Activated T-helper 17 cell treated with anti-CD3 and anti-CD28 coated beads, Interleukin-2, amount 50 U/mL, for 72 hours (primary cell): ENCODE results near the gene CDH23. TPM values are rescaled to one million over a fixed set of nuclear protein-coding genes. Genes with fewer than 3 reads are reported as not detected.
A peak's percentile ranks its signal among the peaks of the same experiment; 100 is the strongest.

ENCODE experiments used
- ATAC-seq: fragments of 150-1000 bp; cut with Tn5 transposase; replicated peaks from 2 replicates; pipeline ENCODE4 v1.10.0; 2021; ENCODE audit warnings: mild to moderate bottlenecking, moderate library complexity
- H3K27ac Mint-ChIP-seq: one replicate; pipeline ENCODE4 v1.8.0; 2022; ENCODE audit warnings: mixed read lengths
- H3K27me3 Mint-ChIP-seq: one replicate; pipeline ENCODE4 v1.8.0; 2022; ENCODE audit warnings: mixed read lengths
- H3K36me3 Mint-ChIP-seq: one replicate; pipeline ENCODE4 v1.8.0; 2022; ENCODE audit warnings: low read depth, mild to moderate bottlenecking, mixed read lengths
- H3K4me1 Mint-ChIP-seq: one replicate; pipeline ENCODE4 v1.8.0; 2022; ENCODE audit warnings: mixed read lengths
- H3K4me3 Mint-ChIP-seq: one replicate; pipeline ENCODE4 v1.8.0; 2022; ENCODE audit warnings: mild to moderate bottlenecking, mixed read lengths
- H3K9me3 Mint-ChIP-seq: one replicate; pipeline ENCODE4 v1.8.0; 2022; ENCODE audit warnings: mixed read lengths
- total RNA-seq, 2 donors: library from RNA; stranded (reverse); gene quantifications; one replicate each; pipeline ENCODE4 v1.2.3, GENCODE V29; 2022

Gene CDH23
- total RNA-seq, 2 donors from 2014 or later = 0.09 to 16.2 TPM

DNA sequence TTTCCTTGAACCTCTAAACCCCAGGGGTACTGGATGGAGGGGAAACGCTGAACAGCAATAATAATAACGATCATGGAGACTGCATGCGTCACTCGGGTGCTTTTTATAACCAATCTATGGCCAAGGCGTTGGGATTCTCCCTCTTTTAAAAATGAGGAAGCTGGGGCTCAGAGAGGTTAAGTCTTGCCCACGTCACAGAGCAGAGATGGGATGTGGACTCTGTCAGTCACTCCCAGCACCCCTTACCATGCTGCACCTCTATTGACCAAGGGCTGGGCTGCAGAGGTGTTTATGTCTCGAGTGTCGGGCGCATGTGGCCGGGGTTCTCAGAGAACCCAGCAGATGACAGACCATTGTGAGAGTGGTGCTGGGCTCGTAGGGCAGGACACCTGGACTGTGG is 129.9 kb downstream of the CDH23 start:
- H3K4me1 Mint-ChIP-seq = peaks cover 4% of the 10 kb centered on the region
- peaks cover 5% of the 10 kb centered on the region for H3K27me3 Mint-ChIP-seq
- no peak for ATAC-seq
- H3K4me3 Mint-ChIP-seq = no peak overlapping the region
- H3K27ac Mint-ChIP-seq = no peak overlapping the region
- H3K9me3 Mint-ChIP-seq = no peaks in the 10 kb centered on the region
- no peaks in the 10 kb centered on the region for H3K36me3 Mint-ChIP-seq

GRCh38 chr10:71527135-71527534 is 130.4 kb downstream of the CDH23 start:
- no peak for ATAC-seq
- no peaks in the 10 kb centered on the region for H3K36me3 Mint-ChIP-seq
- peaks cover 7% of the 10 kb centered on the region for H3K4me1 Mint-ChIP-seq
- no peaks in the 10 kb centered on the region for H3K9me3 Mint-ChIP-seq
- H3K4me3 Mint-ChIP-seq = no peak overlapping the region
- no peak overlapping the region for H3K27ac Mint-ChIP-seq
- peaks cover 5% of the 10 kb centered on the region for H3K27me3 Mint-ChIP-seq

DNA sequence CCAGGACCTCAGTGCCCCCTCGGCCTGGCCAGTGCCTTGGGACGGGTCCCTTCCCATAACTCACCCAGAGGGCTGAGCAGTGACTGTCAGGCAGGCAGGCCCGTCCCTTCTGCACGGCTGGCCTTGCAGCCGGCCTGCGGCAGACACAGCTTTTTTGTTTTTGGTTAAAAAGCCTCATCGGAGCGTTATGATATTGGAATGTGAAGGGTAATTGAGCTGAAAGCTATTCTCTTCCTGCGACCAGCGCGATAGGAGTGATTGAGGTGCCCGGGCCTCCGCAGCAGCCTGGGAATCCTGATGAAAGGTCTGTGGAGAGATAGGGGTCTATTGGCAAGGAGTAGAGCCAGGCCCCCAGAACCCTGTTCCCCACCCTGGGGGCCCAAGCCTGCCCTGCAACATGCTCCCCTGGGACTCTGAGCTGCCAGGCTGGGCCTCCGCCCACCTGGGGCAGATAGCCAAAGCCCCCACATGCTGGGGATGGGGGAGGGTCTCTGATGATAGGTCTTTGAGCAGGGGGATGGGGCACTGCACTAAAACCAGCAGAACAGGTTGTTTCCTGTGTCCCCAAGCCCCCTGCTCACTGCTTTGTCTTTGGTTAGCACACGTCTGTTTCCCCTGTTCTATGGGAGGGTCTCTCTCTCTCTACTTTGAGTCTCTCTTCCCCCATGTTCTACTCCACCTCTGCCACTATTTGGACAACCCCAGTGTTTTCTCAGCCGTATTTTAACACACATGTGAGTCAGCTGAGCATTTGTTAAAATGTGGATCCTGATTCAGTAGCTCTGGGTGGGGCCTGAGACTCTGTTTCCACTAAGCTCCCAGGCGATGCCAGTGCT is 131.9 kb downstream of the CDH23 start:
- no peak for ATAC-seq
- H3K27me3 Mint-ChIP-seq = peaks cover 5% of the 10 kb centered on the region
- H3K36me3 Mint-ChIP-seq = no peaks in the 10 kb centered on the region
- H3K4me3 Mint-ChIP-seq = no peak overlapping the region
- peaks cover 7% of the 10 kb centered on the region for H3K4me1 Mint-ChIP-seq
- peak overlapping the region; percentile 23 for H3K27ac Mint-ChIP-seq
- H3K9me3 Mint-ChIP-seq = no peaks in the 10 kb centered on the region

GRCh38 chr10:71529207-71529827 is 132.6 kb downstream of the CDH23 start:
- Mint-ChIP-seq H3K9me3 (no peaks in the 10 kb centered on the region), H3K27me3 (no peaks in the 10 kb centered on the region), H3K36me3 (no peaks in the 10 kb centered on the region), H3K4me1 (peaks cover 7% of the 10 kb centered on the region), H3K4me3 (no peak overlapping the region), H3K27ac (peak overlapping the region; percentile 30)
- ATAC-seq = no peak

DNA sequence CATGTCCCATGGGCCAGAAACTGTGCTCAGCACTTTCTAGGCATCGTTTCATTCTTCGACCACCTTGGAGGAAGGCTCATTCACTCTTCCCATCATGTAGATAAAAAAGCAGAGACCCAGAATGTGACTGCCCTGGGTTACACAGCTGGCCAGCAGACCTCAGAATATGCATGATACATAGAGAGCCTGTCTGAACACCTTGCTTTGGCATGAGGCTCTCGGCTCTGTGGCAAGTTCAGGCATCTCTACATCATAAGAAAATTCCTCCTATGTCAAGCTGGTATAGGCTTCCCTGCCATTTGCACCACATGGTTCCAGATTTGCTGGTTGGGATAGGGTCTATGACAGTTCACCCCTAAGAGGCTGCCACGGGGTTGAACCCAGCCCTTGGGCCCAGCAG is 134.1 kb downstream of the CDH23 start:
- Mint-ChIP-seq H3K4me1 (peaks cover 7% of the 10 kb centered on the region), H3K36me3 (no peaks in the 10 kb centered on the region), H3K4me3 (no peak overlapping the region), H3K27ac (peak overlapping the region; percentile 97), H3K9me3 (no peaks in the 10 kb centered on the region), H3K27me3 (no peaks in the 10 kb centered on the region)
- ATAC-seq = no peak

GRCh38 chr10:71531485-71532446 is 135.0 kb downstream of the CDH23 start:
- Mint-ChIP-seq H3K36me3 (no peaks in the 10 kb centered on the region), H3K4me3 (peak overlapping the region; percentile 56), H3K4me1 (peaks cover 15% of the 10 kb centered on the region), H3K27ac (peak overlapping the region; percentile 97), H3K27me3 (no peaks in the 10 kb centered on the region), H3K9me3 (no peaks in the 10 kb centered on the region)
- peak; percentile 96 for ATAC-seq

DNA sequence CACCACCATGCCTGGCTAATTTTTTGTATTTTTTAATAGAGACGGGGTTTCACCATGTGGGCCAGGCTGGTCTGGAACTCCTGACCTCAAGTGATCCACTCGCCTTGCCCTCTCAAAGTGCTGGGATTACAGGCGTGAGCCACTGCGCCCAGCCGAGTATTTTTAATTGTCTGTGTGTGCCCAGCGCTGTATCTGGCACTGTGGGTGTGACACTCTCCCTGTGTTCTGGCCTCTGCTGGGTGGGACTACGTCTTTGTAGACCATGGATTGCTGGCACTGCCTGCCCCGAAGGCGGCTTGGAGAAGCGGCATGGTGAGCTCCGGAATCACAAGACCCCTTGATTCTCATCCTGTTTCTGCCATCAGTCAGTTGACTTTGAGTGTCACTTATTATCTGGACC is 136.2 kb downstream of the CDH23 start:
- Mint-ChIP-seq H3K36me3 (no peaks in the 10 kb centered on the region), H3K9me3 (no peaks in the 10 kb centered on the region), H3K27me3 (no peaks in the 10 kb centered on the region), H3K4me3 (no peak overlapping the region), H3K4me1 (peaks cover 15% of the 10 kb centered on the region), H3K27ac (no peak overlapping the region)
- no peak for ATAC-seq

GRCh38 chr10:71533936-71534335 is 137.2 kb downstream of the CDH23 start:
- H3K36me3 Mint-ChIP-seq = no peaks in the 10 kb centered on the region
- H3K27ac Mint-ChIP-seq = peak overlapping the region; percentile 41
- H3K27me3 Mint-ChIP-seq = no peaks in the 10 kb centered on the region
- H3K9me3 Mint-ChIP-seq = no peaks in the 10 kb centered on the region
- no peak overlapping the region for H3K4me3 Mint-ChIP-seq
- peaks cover 18% of the 10 kb centered on the region for H3K4me1 Mint-ChIP-seq
- ATAC-seq = no peak

DNA sequence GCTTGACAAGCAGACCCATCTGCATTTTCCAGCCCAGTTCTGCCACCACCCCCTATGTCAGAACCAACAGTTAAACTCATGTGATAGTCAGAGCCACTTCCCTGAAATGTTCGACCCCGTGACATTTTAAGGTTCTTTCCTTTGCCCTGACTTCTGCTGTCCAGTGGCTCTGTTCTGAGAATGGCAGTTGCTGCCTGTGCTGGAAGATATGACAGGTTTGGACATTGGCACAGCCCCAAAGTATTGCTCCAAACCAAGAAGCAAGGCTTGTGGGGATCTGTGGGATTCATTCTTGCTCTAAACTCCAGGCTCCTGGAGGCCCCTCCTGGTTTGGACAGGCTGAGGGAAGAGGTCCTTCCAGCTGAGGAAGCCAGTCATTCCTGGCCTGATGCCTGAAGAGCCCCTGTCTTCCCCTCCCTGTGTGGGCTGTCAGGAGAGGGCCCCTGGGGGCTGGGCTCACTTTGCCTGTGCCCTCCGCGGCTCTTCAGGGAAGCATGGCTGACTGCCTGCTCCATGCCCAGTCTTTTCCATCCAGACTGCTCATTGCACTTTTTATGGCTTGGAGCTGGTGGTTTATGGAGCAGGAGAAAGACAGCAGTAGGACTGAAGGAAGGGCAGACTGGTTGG is 138.0 kb downstream of the CDH23 start:
- peaks cover 4% of the 10 kb centered on the region for H3K27me3 Mint-ChIP-seq
- no peaks in the 10 kb centered on the region for H3K36me3 Mint-ChIP-seq
- no peak for ATAC-seq
- H3K9me3 Mint-ChIP-seq = no peaks in the 10 kb centered on the region
- peak overlapping the region; percentile 41 for H3K27ac Mint-ChIP-seq
- peaks cover 18% of the 10 kb centered on the region for H3K4me1 Mint-ChIP-seq
- H3K4me3 Mint-ChIP-seq = no peak overlapping the region

GRCh38 chr10:71536332-71536731 is 139.6 kb downstream of the CDH23 start:
- Mint-ChIP-seq H3K27ac (peak overlapping the region; percentile 69), H3K4me3 (no peak overlapping the region), H3K4me1 (peaks cover 17% of the 10 kb centered on the region), H3K9me3 (no peaks in the 10 kb centered on the region), H3K27me3 (peaks cover 5% of the 10 kb centered on the region), H3K36me3 (no peaks in the 10 kb centered on the region)
- peak; percentile 38 for ATAC-seq

- peaks cover 5% of the 10 kb centered on the region for H3K27me3 Mint-ChIP-seq
- peaks cover 11% of the 10 kb centered on the region for H3K4me1 Mint-ChIP-seq
- H3K4me3 Mint-ChIP-seq = no peak overlapping the region
- no peaks in the 10 kb centered on the region for H3K9me3 Mint-ChIP-seq
- ATAC-seq = no peak
- H3K27ac Mint-ChIP-seq = no peak overlapping the region
- no peaks in the 10 kb centered on the region for H3K36me3 Mint-ChIP-seq
Observed at GRCh38 chr10:71537125-71537524, 140.4 kb downstream of the CDH23 start.

- Mint-ChIP-seq H3K4me1 (peaks cover 11% of the 10 kb centered on the region), H3K36me3 (no peaks in the 10 kb centered on the region), H3K27ac (no peak overlapping the region), H3K4me3 (no peak overlapping the region), H3K27me3 (peaks cover 5% of the 10 kb centered on the region), H3K9me3 (no peaks in the 10 kb centered on the region)
- no peak for ATAC-seq
Observed at GRCh38 chr10:71537681-71538080, 141.0 kb downstream of the CDH23 start.

- Mint-ChIP-seq H3K9me3 (no peaks in the 10 kb centered on the region), H3K27me3 (peaks cover 5% of the 10 kb centered on the region), H3K36me3 (no peaks in the 10 kb centered on the region), H3K27ac (no peak overlapping the region), H3K4me3 (no peak overlapping the region), H3K4me1 (peaks cover 11% of the 10 kb centered on the region)
- ATAC-seq = peak; percentile 49
Observed at GRCh38 chr10:71538608-71539260, 142.0 kb downstream of the CDH23 start.
